Breast epithelium (tissue), 3 donors: ENCODE data around the gene OTUD3.

Experiments used
- CTCF ChIP-seq, 3 donors: fragments of 450-650 bp; IDR thresholded peaks; one replicate each; pipeline ENCODE4 v1.5.1; 2016 to 2017; ENCODE audit warnings: antibody characterized with exemption in 3 of 3, mild to moderate bottlenecking in 3 of 3, moderate library complexity in 3 of 3
- POLR2A ChIP-seq: fragments of 450-650 bp; IDR thresholded peaks from one replicate; pipeline ENCODE4 v1.6.1; 2016; ENCODE audit warnings: antibody characterized with exemption, mild to moderate bottlenecking, moderate library complexity
- POLR2AphosphoS5 ChIP-seq, 3 donors: sonication (generic); formaldehyde crosslinking; IDR thresholded peaks; one replicate each; pipeline ENCODE4 v1.6.1; 2017; ENCODE audit warnings: antibody characterized with exemption in 3 of 3

GRCh38 chr1:19942657-19943056 is 60.5 kb downstream of the OTUD3 start:
- TF ChIP-seq CTCF (IDR thresholded peaks at IDR 0.05) (no peak), POLR2A (no peak), POLR2AphosphoS5 (IDR thresholded peaks at IDR 0.05) (no peak)
